Prostate gland (tissue), 2 donors: Measurements from ENCODE around the gene BHLHA15. TPM values are rescaled to one million over a fixed set of nuclear protein-coding genes. Genes with fewer than 3 reads are reported as not detected.

Experiments used
- DNase-seq: peaks from one replicate; pipeline ENCODE4 v3.0.0-alpha.2; 2019; ENCODE audit warnings: low spot score
- H3K27ac ChIP-seq, 2 donors: fragments of 200-600 bp; sonication (generic); 2 replicates each; pipeline ENCODE4 v1.5.1; 2017 to 2019
- H3K27me3 ChIP-seq: fragments of 200-600 bp; sonication (generic); replicated peaks from 2 replicates; pipeline ENCODE4 v1.5.1; 2019; ENCODE audit not compliant: insufficient read depth
- H3K36me3 ChIP-seq, 2 donors: fragments of 200-600 bp; sonication (generic); 1 replicate in 1 of 2; 2 replicates in 1 of 2; pipeline versions ENCODE4 v1.5.1 to v1.8.1; 2017 to 2019
- H3K4me1 ChIP-seq: fragments of 200-600 bp; sonication (generic); replicated peaks from 2 replicates; pipeline ENCODE4 v1.5.1; 2019
- H3K4me3 ChIP-seq, 2 donors: fragments of 200-600 bp; sonication (generic); 2 replicates each; pipeline ENCODE4 v1.5.1; 2017 to 2019
- H3K9me3 ChIP-seq: fragments of 200-600 bp; sonication (generic); 2 replicates; pipeline ENCODE4 v1.5.1; 2017
- CTCF ChIP-seq, 4 experiments: fragments of 200-600 bp in 2 of 4; fragments of 450-650 bp in 2 of 4; sonication (generic) in 2 of 4; IDR thresholded peaks; 1 replicate in 3 of 4; 2 replicates in 1 of 4; pipeline ENCODE4 v1.5.1; 2016 to 2019; ENCODE audit warnings: antibody characterized with exemption in 4 of 4, mild to moderate bottlenecking in 2 of 4, moderate library complexity in 2 of 4
- POLR2A ChIP-seq: fragments of 450-650 bp; IDR thresholded peaks from one replicate; pipeline ENCODE4 v1.6.1; 2016; ENCODE audit warnings: antibody characterized with exemption, mild to moderate bottlenecking
- POLR2AphosphoS5 ChIP-seq: sonication (generic); formaldehyde crosslinking; IDR thresholded peaks from one replicate; pipeline ENCODE4 v1.6.1; 2017; ENCODE audit warnings: antibody characterized with exemption
- WGBS: methylation state at CpG from one replicate; pipeline ENCODE4 v1.1.5; 2018; 5-methylcytosine and 5-hydroxymethylcytosine counted together
- intact Hi-C: fragments of 100-400 bp; cut with DNase I; formaldehyde crosslinking; loops from one replicate; pipeline ENCODE4 v1.14.2; 2022
- total RNA-seq, 2 donors: library from RNA; depleted of rRNA; stranded (reverse); fragments of >200 nt; gene quantifications; one replicate each; pipeline ENCODE4 v1.1.0, GENCODE V29; 2016

The BHLHA15 gene
- total RNA-seq, 2 donors from 2014 or later: 24.6 to 90.9 TPM

- Histone ChIP-seq H3K36me3 (no peaks in the 10 kb centered on the region), H3K4me1 (peaks cover 9% of the 10 kb centered on the region), H3K27me3 (no peaks in the 10 kb centered on the region), H3K9me3 (no peaks in the 10 kb centered on the region), H3K4me3 (no peak overlapping the region), H3K27ac (peak overlapping the region; percentile 71 to 88)
- intact Hi-C loops: no loop called here
- TF ChIP-seq POLR2AphosphoS5 (peak; percentile 82), POLR2A (no peak), CTCF (IDR thresholded peaks at IDR 0.05) (no peak)
- WGBS: 81% methylated on average over 23 of the region's 25 CpGs
- peak; percentile 71 for DNase-seq
Measured at GRCh38 chr7:98213888-98214810, 2.9 kb downstream of the BHLHA15 start.

GRCh38 chr7:98214811-98215321 lies 3.6 kb downstream of the BHLHA15 start:
- intact Hi-C loops: no loop called here
- no peaks in the 10 kb centered on the region for H3K9me3 ChIP-seq
- H3K27me3 ChIP-seq: no peaks in the 10 kb centered on the region
- H3K4me1 ChIP-seq: peaks cover 9% of the 10 kb centered on the region
- TF ChIP-seq CTCF (IDR thresholded peaks at IDR 0.05): no peak
- TF ChIP-seq POLR2AphosphoS5: no peak
- no peak for TF ChIP-seq POLR2A
- 96% methylated on average over 27 of the region's 27 CpGs for WGBS
- H3K27ac ChIP-seq: peak overlapping the region in 1 of 2 donors; percentile 88
- H3K4me3 ChIP-seq: no peak overlapping the region
- no peaks in the 10 kb centered on the region for H3K36me3 ChIP-seq
- no peak for DNase-seq

GRCh38 chr7:98215561-98216495 lies 4.6 kb downstream of the BHLHA15 start:
- Histone ChIP-seq H3K27ac (peak overlapping the region in 1 of 2 donors; percentile 88), H3K9me3 (no peaks in the 10 kb centered on the region)

More at GRCh38 chr7:98215561-98216495, 4.6 kb downstream of the BHLHA15 start:
- intact Hi-C loops: no loop called here
- Histone ChIP-seq H3K27me3 (no peaks in the 10 kb centered on the region), H3K4me1 (peaks cover 9% of the 10 kb centered on the region), H3K4me3 (no peak overlapping the region), H3K36me3 (no peaks in the 10 kb centered on the region)
- TF ChIP-seq CTCF (IDR thresholded peaks at IDR 0.05) (no peak), POLR2A (no peak), POLR2AphosphoS5 (no peak)
- WGBS: 84% methylated on average over 32 of the region's 32 CpGs
- DNase-seq: no peak
